GM18526 (cell line): ENCODE data around the gene PANX2.

Source experiments
- POLR2A ChIP-seq: IDR thresholded peaks from 3 replicates; pipeline ENCODE4 v1.6.1; 2011; ENCODE audit not compliant: insufficient read length; ENCODE audit errors: extremely low read depth

PANX2 gene

DNA sequence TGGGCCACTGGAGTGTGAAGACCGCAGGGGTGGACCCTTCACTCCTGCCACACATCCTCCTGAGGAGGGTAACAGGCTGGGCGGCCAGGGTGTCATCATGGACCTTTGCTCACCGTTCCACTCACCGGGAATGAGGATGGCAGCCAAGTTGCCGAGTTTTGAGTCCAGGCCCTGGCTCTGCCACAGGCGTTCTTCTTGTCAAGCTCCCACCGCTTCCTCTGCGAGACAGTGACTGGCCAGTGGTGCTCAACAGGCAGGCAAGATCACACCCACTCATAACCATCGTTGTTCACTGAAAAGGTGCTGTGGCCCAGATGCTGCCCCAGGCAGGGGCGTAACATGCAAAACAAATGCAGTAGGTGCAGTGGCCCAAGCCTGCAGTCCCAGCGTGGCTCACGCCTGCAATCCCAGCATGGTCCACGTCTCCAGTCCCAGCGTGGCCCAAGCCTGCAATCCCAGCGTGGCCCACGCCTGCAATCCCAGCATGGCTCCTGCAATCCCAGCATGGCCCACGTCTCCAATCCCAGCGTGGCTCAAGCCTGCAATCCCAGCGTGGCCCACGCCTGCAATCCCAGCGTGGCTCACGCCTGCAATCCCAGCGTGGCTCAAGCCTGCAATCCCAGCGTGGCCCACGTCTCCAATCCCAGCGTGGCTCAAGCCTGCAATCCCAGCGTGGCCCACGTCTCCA lies 5.0 kb upstream of the PANX2 start:
- TF ChIP-seq POLR2A, result no peak

- no peak for TF ChIP-seq POLR2A
These were observed 2.6 kb upstream of the PANX2 start for GRCh38 chr22:50167689-50168489.

DNA sequence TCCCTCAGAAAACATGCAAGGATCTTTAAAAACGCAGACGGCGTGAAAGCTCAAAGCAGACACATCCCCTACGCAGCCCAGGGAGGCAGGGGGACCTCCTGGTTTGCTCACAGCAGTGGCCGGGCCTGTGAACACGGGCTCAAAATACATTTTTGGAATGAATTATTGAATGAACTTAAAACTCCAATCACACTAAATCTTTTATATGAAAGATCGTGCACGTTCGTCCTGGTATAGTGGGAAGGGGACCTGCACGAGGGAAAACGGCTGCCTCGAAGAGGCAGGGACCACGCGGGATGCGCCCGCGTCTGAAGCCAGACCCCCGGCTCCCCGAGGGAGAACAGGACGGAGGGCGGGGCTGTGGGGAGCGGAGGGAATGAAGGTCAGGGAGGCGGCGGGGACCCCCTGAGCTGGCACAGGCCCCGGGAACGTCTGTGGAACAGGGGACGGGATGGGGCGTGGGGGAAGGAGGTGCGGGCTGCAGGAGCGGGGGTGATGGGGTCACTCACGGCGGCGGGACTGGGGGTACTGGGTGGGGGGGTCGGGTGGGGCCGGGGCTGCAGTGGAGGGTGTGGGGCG lies 1.3 kb upstream of the PANX2 start:
- TF ChIP-seq POLR2A, result no peak

DNA sequence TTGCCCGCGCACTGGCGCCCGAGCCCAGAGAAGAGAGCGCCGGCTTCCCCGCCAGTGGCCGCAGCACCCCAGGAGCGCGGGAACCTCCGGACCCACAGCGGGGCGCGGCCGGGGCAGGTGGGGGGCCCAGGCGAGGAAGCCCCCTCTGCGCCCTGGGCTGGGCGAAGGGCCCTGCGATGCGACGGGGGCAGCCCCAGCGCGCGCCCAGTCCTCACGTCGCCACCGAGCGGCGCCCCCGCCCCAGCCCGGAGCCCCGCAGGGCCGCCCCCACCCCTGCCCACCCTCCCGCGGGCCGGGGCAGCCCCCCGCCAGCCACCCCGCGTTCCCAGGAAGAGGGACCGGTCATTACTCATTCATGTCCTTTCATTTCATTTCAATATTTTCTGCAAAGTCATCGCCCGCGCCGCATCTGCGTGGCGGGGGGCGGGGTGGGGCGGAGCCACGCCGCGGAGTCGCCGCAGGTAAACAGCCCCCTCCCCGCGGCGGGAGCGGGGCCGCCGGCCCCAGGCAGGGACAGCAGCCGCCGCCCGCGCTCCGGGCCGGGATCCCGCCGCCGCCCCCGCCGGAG lies 673 bp upstream of the PANX2 start:
- no peak for TF ChIP-seq POLR2A

DNA sequence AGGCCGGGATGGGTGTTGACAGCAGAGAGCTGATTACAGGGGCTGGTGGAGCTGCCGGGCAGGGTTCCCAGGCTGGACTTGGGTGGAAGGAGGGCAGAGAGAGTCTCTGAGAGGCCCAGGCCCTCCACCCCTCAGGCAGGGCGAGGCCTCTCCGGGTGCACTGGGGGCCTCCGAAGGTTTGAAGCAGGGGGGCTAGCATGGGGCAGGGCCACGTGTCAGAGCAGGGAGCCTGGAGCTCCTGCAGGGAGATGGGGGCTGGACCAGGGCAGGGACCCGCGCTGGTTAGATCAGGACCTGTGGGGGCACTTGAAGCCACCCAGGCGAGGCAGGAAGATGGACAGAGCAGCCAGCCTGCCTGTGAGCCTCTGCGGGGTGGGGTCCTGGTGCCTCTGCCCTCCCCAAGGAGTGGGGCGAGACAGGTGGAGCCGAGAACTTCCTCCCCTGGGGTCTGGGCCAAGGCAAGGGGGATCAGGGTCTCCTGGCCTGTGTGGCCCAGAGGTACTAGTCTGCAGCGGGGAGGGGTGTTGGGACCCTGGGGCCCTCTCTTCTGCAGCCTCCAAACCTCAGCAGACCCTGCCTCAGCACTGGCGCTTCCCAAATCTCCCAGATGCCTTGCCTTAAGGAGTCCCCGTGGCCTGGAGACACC lies 911 bp downstream of the PANX2 start:
- TF ChIP-seq POLR2A, result no peak

DNA sequence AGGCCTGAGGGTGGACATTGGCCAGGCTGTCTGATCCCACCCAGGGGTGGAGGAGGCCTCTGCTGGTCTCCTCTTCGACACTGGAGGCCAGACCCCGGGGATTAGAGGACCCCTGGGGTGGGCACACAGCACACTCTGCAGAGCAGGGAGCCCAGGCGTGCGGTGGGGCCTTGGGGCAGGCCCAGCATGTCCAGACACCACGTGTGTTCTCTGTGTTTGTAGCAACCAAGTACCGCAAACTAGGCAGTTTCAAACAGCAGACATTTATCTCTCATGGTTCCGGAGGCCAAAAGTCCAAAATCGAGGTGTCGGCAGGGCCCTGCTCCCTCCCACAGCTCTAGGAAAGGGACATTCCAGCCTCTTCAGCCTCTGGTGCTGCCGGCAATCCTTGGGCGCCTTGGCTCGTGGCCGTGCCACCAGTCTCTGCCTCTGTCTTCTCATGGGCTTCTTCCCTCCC lies 1.5 kb downstream of the PANX2 start:
- TF ChIP-seq POLR2A, result no peak

- TF ChIP-seq POLR2A, result no peak
These were observed 2.9 kb downstream of the PANX2 start for GRCh38 chr22:50173311-50173982.

- TF ChIP-seq POLR2A, result no peak
These were observed 3.4 kb downstream of the PANX2 start for GRCh38 chr22:50173983-50174355.

- TF ChIP-seq POLR2A, result no peak
These were observed 4.1 kb downstream of the PANX2 start for GRCh38 chr22:50174382-50175190.

- TF ChIP-seq POLR2A, result no peak
These were observed 4.6 kb downstream of the PANX2 start for GRCh38 chr22:50175191-50175461.

- TF ChIP-seq POLR2A, result no peak
These were observed 5.7 kb downstream of the PANX2 start for GRCh38 chr22:50175921-50176849.

GRCh38 chr22:50176850-50177536 lies 6.5 kb downstream of the PANX2 start:
- no peak for TF ChIP-seq POLR2A
